A673 (cell line): ENCODE data around the gene ERFE. TPM values are rescaled to one million over a fixed set of nuclear protein-coding genes. Genes with fewer than 3 reads are reported as not detected.

Experiments used
- BruUV-seq: library from RNA; stranded (reverse); fragments of 400-500 nt; replicated peaks from 2 replicates; lab custom pipeline; 2021; lab: Mats Ljungman, UMichigan
- CTCF ChIA-PET: fragments of 300-600 bp; sonication (Branson Sonifier 250); formaldehyde crosslinking; loops from one replicate; lab custom pipeline; 2022; ENCODE audit warnings: antibody characterized with exemption; lab: Charles Lee
- POLR2A ChIA-PET: fragments of 300-600 bp; sonication (Branson Sonifier 250); formaldehyde crosslinking; loops from one replicate; lab custom pipeline; 2022; ENCODE audit warnings: antibody characterized with exemption; ENCODE audit not compliant: low non-redundant PET; lab: Charles Lee
- DNase-seq: peaks from one replicate; pipeline ENCODE4 v3.0.0-alpha.2; 2015; ENCODE audit warnings: low spot score
- H3K27ac ChIP-seq: fragments of 200-600 bp; sonication (generic); 2 replicates; pipeline ENCODE4 v1.5.1; 2016; ENCODE audit warnings: mixed run types, low read depth, mild to moderate bottlenecking, mixed read lengths, antibody characterized with exemption, low read length; ENCODE audit not compliant: poor library complexity, severe bottlenecking
- H3K27me3 ChIP-seq: fragments of 200-600 bp; sonication (generic); replicated peaks from 2 replicates; pipeline ENCODE4 v1.6.1; 2017; ENCODE audit warnings: mixed run types, low read depth, mild to moderate bottlenecking, mixed read lengths, antibody characterized with exemption, low read length; ENCODE audit not compliant: insufficient read depth, poor library complexity
- H3K36me3 ChIP-seq: fragments of 200-600 bp; sonication (generic); 2 replicates; pipeline ENCODE4 v1.6.1; 2016; ENCODE audit warnings: mixed run types, mild to moderate bottlenecking, mixed read lengths, antibody characterized with exemption, low read length; ENCODE audit not compliant: insufficient read depth, poor library complexity, severe bottlenecking
- H3K4me1 ChIP-seq: fragments of 200-600 bp; sonication (generic); 2 replicates; pipeline ENCODE4 v1.6.1; 2017; ENCODE audit warnings: mixed run types, mild to moderate bottlenecking, mixed read lengths, antibody characterized with exemption, low read length; ENCODE audit not compliant: insufficient read depth, poor library complexity, severe bottlenecking
- H3K4me3 ChIP-seq: fragments of 200-600 bp; sonication (generic); 2 replicates; pipeline ENCODE4 v1.5.1; 2016; ENCODE audit warnings: low read depth, mixed run types, mild to moderate bottlenecking, mixed read lengths, low read length; ENCODE audit not compliant: poor library complexity, severe bottlenecking
- H3K9me3 ChIP-seq: fragments of 200-600 bp; sonication (generic); 2 replicates; pipeline ENCODE4 v1.6.1; 2016; ENCODE audit warnings: mixed run types, low read depth, mild to moderate bottlenecking, mixed read lengths, antibody characterized with exemption, low read length; ENCODE audit not compliant: poor library complexity, severe bottlenecking
- EZH2 ChIP-seq: fragments of 200-600 bp; sonication (generic); IDR thresholded peaks from 2 replicates; pipeline ENCODE4 v1.6.1; 2017; ENCODE audit warnings: borderline replicate concordance, low read depth, mild to moderate bottlenecking, mixed read lengths, antibody characterized with exemption, low read length; ENCODE audit not compliant: poor library complexity, severe bottlenecking
- intact Hi-C: fragments of 100-400 bp; cut with micrococcal nuclease; formaldehyde crosslinking; loops from one replicate; pipeline ENCODE4 v1.10.0; 2022; ENCODE audit not compliant: unreplicated experiment
- total RNA-seq: library from RNA; stranded (reverse); gene quantifications from 2 replicates; pipeline ENCODE4 v1.2.3, GENCODE V29; 2021
- TF ChIP-seq, protein P1 (sequence below): fragments of 300-800, 200-600 bp; sonication (generic); conservative IDR thresholded peaks from 2 replicates; pipeline ENCODE4 v1.5.1; 2017; ENCODE audit warnings: low read depth, mild to moderate bottlenecking, antibody characterized with exemption, low read length, moderate library complexity, mixed read lengths

ERFE gene
- total RNA-seq, 1 experiment from 2014 or later, result 6.1 TPM

DNA sequence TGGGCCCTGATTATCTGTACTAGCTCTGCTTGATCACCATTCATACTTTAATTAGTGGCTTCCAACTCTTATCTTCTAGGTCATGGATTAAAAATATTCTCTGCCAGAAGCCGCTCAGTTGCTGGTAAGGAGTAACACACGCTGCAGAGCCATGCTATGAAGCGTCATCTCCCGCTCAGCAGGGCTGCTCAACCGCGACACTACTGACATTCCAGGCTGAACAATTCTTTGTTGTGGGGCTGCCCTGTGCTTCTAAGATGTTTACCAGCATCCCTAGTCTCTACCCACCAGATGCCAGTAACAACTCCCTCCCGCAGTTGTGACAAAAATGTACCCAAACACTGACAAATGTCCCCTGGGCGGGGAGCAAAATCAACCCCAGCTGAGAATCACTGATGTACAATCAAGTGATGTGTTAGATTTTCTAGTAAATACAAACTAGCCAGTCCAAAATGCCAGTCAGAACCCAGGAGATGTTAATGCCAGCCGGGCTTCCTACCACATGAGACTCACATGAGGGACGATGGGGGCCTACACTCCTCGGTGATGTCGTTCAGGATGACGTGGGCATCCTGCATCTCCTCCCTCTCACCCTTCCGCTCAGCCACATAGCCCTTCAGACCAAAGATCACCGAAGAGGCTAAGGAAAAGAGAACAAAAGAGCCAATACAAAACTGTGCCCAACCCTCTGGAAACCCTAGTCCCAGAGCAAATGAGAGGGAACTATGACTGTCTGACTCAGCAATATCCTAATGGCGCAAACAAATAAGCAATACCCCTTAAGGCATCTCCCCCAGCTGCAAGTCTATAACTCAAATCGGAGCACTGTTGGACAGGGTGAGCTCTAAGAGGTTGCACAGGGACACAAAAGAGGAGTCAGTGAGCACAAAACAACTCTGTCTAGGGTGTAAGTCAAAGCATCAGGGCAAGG lies 29.1 kb downstream of the ERFE start:
- H3K27me3 ChIP-seq, result no peaks in the 10 kb centered on the region
- no TSS peak for BruUV-seq
- CTCF ChIA-PET, result no interaction called here
- no peak overlapping the region for H3K27ac ChIP-seq
- peaks cover 87% of the 10 kb centered on the region for H3K36me3 ChIP-seq
- no peak for TF ChIP-seq EZH2
- TF ChIP-seq, protein P1, sequence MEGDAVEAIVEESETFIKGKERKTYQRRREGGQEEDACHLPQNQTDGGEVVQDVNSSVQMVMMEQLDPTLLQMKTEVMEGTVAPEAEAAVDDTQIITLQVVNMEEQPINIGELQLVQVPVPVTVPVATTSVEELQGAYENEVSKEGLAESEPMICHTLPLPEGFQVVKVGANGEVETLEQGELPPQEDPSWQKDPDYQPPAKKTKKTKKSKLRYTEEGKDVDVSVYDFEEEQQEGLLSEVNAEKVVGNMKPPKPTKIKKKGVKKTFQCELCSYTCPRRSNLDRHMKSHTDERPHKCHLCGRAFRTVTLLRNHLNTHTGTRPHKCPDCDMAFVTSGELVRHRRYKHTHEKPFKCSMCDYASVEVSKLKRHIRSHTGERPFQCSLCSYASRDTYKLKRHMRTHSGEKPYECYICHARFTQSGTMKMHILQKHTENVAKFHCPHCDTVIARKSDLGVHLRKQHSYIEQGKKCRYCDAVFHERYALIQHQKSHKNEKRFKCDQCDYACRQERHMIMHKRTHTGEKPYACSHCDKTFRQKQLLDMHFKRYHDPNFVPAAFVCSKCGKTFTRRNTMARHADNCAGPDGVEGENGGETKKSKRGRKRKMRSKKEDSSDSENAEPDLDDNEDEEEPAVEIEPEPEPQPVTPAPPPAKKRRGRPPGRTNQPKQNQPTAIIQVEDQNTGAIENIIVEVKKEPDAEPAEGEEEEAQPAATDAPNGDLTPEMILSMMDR, result no peak
- H3K9me3 ChIP-seq, result no peaks in the 10 kb centered on the region
- DNase-seq, result no peak
- intact Hi-C loops, result no loop called here
- H3K4me3 ChIP-seq, result no peak overlapping the region
- H3K4me1 ChIP-seq, result no peaks in the 10 kb centered on the region
- POLR2A ChIA-PET, result no interaction called here

DNA sequence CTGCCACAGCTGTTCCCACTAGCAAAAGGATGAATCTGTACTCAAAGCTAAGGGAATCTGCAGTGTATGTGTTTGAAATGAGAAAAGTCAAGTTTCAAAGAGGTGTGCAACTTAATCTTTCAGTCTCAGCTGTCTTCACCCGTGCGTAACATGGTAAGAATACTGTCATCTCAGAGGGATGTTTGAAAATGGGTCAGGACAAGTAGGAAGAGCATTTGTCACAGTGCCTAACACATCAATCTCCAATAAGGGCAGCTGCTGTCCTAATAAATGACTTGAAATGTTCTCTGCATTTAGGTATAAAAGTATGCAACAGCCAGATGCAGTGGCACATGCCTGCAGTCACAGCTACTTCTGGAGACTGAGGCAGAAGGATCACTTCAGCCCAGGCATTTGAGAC lies 31.7 kb downstream of the ERFE start:
- no peak for DNase-seq
- H3K9me3 ChIP-seq, result no peaks in the 10 kb centered on the region
- no peak overlapping the region for H3K4me3 ChIP-seq
- H3K27ac ChIP-seq, result no peak overlapping the region
- CTCF ChIA-PET, result no interaction called here
- BruUV-seq, result no TSS peak
- H3K27me3 ChIP-seq, result no peaks in the 10 kb centered on the region
- H3K36me3 ChIP-seq, result peaks cover 80% of the 10 kb centered on the region
- intact Hi-C loops, result no loop called here
- POLR2A ChIA-PET, result no interaction called here
- TF ChIP-seq, protein P1, result no peak
- no peak for TF ChIP-seq EZH2
- H3K4me1 ChIP-seq, result no peaks in the 10 kb centered on the region

DNA sequence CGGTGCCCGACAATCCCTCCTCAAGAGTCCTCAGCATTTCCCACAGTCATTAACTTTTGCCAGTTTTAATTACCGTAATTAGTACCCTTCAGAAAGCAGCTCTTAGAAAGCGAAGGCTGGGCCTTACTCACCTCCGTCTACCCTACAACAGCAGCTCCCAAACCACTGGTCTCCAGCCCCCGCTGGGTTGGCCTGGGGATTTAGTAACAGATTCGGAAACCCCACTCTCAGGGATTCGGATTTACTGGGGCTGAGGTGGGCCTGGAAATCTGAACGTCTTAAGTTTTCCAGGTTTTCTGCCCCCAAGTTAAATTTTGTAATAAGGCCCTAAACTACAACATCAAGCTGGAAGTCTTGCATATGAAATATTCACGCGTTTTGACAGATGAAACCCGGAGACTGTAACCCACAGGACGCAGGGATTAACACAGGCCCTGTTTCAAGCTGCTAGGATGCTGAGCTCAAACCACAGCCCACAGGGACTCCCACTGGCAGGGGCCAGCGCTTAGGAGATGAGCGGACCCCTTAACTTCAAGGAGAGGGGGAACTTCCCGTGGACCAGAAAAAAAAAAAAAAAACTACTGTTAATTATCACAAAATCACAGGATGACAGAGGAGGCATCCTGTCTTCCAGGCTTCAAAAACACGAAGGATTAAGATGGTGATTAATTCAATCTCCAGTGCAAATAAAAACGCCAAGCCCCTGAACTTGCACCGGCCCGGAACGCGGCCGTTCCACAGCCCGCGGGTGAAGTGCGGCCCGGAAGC lies 43.7 kb downstream of the ERFE start:
- intact Hi-C loops, result no loop called here
- no peaks in the 10 kb centered on the region for H3K9me3 ChIP-seq
- TSS peak; percentile 35 for BruUV-seq
- H3K36me3 ChIP-seq, result no peaks in the 10 kb centered on the region
- POLR2A ChIA-PET, result no interaction called here
- CTCF ChIA-PET, result interaction anchor here (0.6 kb wide), 1 partner anchor 19 kb away, joined by 4 read pairs; no protein-coding TSS in a partner anchor
- TF ChIP-seq, protein P1, result no peak
- TF ChIP-seq EZH2, result no peak
- peak; percentile 19 for DNase-seq
- peak overlapping the region; percentile 91 for H3K27ac ChIP-seq
- no peaks in the 10 kb centered on the region for H3K27me3 ChIP-seq
- peak overlapping the region; percentile 92 for H3K4me3 ChIP-seq
- peaks cover 21% of the 10 kb centered on the region for H3K4me1 ChIP-seq
